ENCODE data around the gene SBF2. TPM values are rescaled to one million over a fixed set of nuclear protein-coding genes. Genes with fewer than 3 reads are reported as not detected.

SBF2 gene
- polyA plus RNA-seq, 1 experiment: 44.4 TPM

DNA sequence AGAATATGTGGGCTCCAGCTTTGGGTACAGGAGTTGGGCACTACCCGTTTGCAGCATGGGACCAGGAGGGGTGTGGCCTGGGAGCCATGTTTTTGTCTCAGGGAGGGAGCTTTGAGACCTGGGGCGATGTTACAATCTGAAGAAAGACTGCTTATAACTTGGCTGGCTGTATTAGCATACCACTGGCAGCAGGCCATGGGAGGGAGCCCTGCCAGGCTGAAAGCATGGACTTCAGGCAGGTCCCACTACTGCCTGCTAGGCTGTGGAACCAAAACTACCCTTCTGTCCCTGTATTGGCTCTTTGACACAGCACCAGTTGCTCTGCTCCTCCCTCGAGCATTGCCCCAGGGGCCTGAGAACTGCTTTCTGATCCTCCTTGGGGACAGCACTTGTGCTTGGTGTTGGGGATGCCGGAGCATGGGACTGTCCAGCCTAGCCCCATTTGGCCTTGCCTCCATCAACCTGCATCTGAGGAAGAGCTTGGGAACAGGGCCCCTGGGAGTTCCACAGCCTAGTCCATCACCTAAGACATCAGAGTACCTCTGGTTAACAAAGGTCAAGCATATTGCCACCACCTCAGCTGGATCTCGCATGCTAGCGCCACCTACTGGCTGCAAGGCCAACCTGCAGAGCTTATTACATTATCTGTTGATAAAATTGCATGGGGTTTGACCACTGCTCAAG is 217.4 kb downstream of the SBF2 start:
- no peak overlapping the region for H3K4me3 ChIP-seq (ENCODE audit: low read depth, low read length)
- no peak for DNase-seq (ENCODE audit: low read depth, low spot score)
- ChIA-PET POLR2A (interaction anchor here (0.6 kb wide), 1 partner anchor 311 kb away, joined by 3 read pairs; no protein-coding TSS in a partner anchor), CTCF (interaction anchor here (0.6 to 1.0 kb wide), 5 partner anchors 9 to 202 kb away, joined by 3 to 6 read pairs (median 3); no protein-coding TSS in a partner anchor)
- TF ChIP-seq, protein P1, sequence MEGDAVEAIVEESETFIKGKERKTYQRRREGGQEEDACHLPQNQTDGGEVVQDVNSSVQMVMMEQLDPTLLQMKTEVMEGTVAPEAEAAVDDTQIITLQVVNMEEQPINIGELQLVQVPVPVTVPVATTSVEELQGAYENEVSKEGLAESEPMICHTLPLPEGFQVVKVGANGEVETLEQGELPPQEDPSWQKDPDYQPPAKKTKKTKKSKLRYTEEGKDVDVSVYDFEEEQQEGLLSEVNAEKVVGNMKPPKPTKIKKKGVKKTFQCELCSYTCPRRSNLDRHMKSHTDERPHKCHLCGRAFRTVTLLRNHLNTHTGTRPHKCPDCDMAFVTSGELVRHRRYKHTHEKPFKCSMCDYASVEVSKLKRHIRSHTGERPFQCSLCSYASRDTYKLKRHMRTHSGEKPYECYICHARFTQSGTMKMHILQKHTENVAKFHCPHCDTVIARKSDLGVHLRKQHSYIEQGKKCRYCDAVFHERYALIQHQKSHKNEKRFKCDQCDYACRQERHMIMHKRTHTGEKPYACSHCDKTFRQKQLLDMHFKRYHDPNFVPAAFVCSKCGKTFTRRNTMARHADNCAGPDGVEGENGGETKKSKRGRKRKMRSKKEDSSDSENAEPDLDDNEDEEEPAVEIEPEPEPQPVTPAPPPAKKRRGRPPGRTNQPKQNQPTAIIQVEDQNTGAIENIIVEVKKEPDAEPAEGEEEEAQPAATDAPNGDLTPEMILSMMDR (IDR thresholded peaks at IDR 0.05; ENCODE audit: low read depth, low read length): peak; percentile 54
- H3K27ac ChIP-seq (ENCODE audit: low read depth, low read length): no peak overlapping the region
- H3K27me3 ChIP-seq (ENCODE audit: control insufficient read depth, insufficient read depth, low read length): no peaks in the 10 kb centered on the region
- H3K9me3 ChIP-seq (ENCODE audit: control insufficient read depth, insufficient read depth, low read length): peaks cover 7% of the 10 kb centered on the region

GRCh38 chr11:10075141-10075540 is 218.9 kb downstream of the SBF2 start:
- POLR2A ChIA-PET: no interaction called here

GRCh38 chr11:10072841-10073240 is 221.2 kb downstream of the SBF2 start:
- H3K27me3 ChIP-seq (ENCODE audit: control insufficient read depth, insufficient read depth, low read length): no peaks in the 10 kb centered on the region
- ChIA-PET POLR2A (interaction anchor here (0.6 to 1.8 kb wide), 3 partner anchors 19 to 233 kb away, joined by 3 to 5 read pairs (median 3); partner anchors contain the start of gene ADM), CTCF (no interaction called here)
- no peak overlapping the region for H3K4me3 ChIP-seq (ENCODE audit: low read depth, low read length)
- peaks cover 2% of the 10 kb centered on the region; the same call in 1 of the 2 replicates for H3K9me3 ChIP-seq (ENCODE audit: control insufficient read depth, insufficient read depth, low read length)
- TF ChIP-seq, protein P1 (IDR thresholded peaks at IDR 0.05; ENCODE audit: low read depth, low read length): no peak
- no peak overlapping the region for H3K27ac ChIP-seq (ENCODE audit: low read depth, low read length)
- no peak for DNase-seq (ENCODE audit: low read depth, low spot score)

More at GRCh38 chr11:10075141-10075540, 218.9 kb downstream of the SBF2 start:
- Histone ChIP-seq H3K27me3 (ENCODE audit: control insufficient read depth, insufficient read depth, low read length) (no peaks in the 10 kb centered on the region), H3K4me3 (ENCODE audit: low read depth, low read length) (no peak overlapping the region), H3K27ac (ENCODE audit: low read depth, low read length) (no peak overlapping the region), H3K9me3 (ENCODE audit: control insufficient read depth, insufficient read depth, low read length) (peaks cover 7% of the 10 kb centered on the region)
- TF ChIP-seq, protein P1 (IDR thresholded peaks at IDR 0.05; ENCODE audit: low read depth, low read length): no peak
- no peak for DNase-seq (ENCODE audit: low read depth, low spot score)
- CTCF ChIA-PET: interaction anchor here (0.9 kb wide), 1 partner anchor 12 kb away, joined by 3 read pairs; no protein-coding TSS in a partner anchor

- Histone ChIP-seq H3K4me3 (ENCODE audit: low read depth, low read length) (no peak overlapping the region), H3K9me3 (ENCODE audit: control insufficient read depth, insufficient read depth, low read length) (peaks cover 2% of the 10 kb centered on the region; the same call in 1 of the 2 replicates), H3K27me3 (ENCODE audit: control insufficient read depth, insufficient read depth, low read length) (no peaks in the 10 kb centered on the region), H3K27ac (ENCODE audit: low read depth, low read length) (no peak overlapping the region)
- POLR2A ChIA-PET: interaction anchor here (0.6 to 1.8 kb wide), 4 partner anchors 18 to 235 kb away, joined by 3 to 5 read pairs (median 4); partner anchors contain the start of gene ADM
- TF ChIP-seq, protein P1 (IDR thresholded peaks at IDR 0.05; ENCODE audit: low read depth, low read length): no peak
- CTCF ChIA-PET: no interaction called here
- peak; percentile 43 for DNase-seq (ENCODE audit: low read depth, low spot score)
These were observed 221.9 kb downstream of the SBF2 start for GRCh38 chr11:10072142-10072541.

Measured in AG04450 (cell line).